ENCODE results near the gene MAP7.
A peak's percentile ranks its signal among the peaks of the same experiment; 100 is the strongest.

The MAP7 gene

DNA sequence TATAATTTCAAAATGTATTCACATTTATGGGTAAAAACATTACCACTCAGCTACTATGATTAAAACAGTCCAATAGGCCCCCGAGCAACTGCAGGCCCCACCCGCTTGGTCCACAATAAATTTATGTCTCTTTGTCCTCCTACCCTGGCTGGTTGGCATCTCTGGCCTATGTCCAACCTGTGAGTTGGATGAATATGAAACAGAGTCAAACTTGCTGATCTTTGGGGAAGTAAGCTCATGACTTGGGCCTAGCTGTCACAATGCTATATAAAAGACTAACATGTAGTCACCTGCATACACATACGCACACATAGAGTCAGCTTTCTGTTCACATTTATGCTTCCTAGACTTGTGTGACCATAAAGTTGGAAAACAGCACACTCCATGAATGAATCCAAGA lies 20.5 kb downstream of the MAP7 start:
- DNase-seq (ENCODE audit: low read depth in 3 of 3) = no peak

DNA sequence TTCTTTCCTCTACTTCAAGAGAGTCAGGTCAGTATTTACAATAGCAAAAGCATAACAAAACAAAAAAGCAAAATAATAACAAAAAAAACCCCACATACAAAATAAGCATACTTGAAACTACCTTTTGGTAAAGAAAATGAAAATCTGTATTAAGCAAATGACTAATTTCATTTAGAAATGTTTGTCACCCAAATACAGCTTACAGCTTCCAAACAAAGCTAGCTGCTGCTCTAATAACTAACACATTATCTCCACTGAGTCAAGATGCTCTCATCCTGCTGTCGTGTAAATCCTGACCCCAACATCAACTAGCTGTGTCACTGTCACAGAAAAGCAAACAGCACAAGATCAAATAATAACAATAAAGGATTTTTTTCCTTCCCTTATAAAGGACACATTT lies 21.7 kb downstream of the MAP7 start:
- no peak for DNase-seq (ENCODE audit: low read depth in 3 of 3)

DNA sequence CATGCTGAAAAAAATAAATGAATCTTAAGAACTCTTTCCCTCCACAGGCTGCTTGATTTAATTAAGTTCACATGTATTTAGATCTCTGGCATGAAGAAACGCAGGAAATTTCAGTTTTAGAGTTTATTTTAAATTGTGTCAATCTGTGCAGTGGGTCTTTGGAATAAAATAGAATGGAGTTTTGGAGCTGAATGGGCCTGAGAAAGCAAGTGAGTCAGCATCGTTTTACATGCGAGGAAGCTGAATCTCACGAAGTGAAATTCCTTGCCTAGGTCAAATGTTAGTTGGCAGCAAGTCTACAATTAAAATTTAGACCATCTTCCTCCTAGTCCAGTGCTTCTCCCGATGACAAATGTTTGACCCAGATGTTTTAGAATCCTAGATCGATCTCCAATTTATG lies 22.4 kb downstream of the MAP7 start:
- DNase-seq (ENCODE audit: low read depth in 3 of 3) = no peak

DNA sequence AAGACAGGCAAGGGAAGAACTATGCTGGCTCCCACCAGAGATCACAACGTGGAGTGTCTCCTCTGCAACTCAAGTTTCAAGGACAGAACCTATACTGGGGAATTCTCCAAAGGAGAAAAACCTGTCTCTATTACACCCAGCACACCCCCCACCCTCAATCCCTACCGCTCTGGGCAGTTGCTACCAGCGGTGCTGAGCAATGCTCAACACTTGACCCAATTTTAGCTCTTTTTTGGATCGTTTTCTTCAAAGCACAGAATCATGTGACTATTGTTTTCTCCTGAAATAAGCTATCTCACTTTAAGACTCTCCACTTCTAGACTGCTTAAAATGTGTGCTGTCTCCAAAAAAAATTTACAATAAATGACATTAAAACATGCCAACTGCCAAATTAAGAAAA lies 23.3 kb downstream of the MAP7 start:
- DNase-seq (ENCODE audit: low read depth in 3 of 3) = no peak

DNA sequence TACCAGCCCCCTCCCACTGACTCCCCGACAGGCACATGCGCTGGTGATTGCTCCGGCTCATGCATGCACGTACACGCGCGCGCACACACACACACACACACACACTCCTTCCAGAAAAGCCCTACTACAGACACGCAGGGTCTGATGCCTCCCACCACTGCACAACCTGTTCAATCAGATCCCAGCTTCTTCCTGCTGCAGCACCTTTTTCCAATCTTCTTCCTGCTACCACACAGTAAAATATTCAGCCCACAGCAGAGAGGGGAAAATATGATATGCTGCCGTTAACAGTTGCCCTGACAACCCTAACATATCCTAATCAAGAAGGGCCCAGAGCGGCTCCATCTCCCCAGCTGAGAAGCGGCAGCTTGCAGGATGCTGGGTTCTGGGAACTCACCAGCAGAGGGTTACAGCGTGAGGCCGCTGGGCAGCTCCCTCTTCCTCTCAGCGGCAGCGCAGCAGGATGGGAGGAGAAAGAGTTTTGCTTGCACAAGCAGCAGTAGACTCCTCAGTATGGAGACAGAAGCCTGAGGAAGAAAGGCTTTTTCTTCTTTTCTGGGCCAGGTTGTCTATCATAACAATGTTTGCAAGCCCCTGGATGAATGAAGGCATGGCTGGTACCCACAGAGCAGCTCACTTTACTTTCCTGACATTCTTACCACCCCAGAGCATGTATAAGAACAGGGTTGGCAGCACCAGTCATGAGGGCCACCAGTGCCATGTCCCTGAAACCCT lies 23.9 kb downstream of the MAP7 start:
- DNase-seq (ENCODE audit: low read depth in 3 of 3) = peak in 2 of 3 experiments; percentile 4 to 33

DNA sequence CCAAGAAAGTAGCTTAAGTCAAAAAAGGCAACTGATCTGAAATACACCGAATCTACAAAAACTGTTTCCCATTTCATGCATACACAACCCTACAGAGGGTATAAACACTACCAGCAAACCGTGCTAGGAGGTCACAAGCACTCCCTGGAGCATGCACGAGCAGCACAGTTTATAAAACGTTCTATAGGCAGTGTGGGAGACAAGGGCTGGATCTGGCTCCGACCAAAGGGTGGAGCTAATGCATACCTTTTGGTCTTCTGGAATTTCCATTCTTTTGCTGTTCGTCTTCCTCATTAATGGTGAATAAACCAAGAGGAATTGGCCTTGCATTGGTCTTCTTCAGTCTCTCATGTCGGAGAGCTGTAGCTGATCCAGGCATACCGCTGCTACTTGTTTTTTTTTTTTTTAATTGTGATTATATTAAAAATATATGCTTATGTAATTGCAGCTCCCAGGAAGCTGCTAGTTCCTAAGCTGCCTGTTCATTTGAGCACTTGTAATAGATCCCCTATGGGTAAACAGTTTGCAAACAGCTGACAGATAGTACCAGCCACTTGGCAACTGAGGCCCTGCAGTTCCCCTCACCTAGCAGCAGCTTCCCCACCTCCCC lies 24.5 kb downstream of the MAP7 start:
- no peak for DNase-seq (ENCODE audit: low read depth in 3 of 3)

DNA sequence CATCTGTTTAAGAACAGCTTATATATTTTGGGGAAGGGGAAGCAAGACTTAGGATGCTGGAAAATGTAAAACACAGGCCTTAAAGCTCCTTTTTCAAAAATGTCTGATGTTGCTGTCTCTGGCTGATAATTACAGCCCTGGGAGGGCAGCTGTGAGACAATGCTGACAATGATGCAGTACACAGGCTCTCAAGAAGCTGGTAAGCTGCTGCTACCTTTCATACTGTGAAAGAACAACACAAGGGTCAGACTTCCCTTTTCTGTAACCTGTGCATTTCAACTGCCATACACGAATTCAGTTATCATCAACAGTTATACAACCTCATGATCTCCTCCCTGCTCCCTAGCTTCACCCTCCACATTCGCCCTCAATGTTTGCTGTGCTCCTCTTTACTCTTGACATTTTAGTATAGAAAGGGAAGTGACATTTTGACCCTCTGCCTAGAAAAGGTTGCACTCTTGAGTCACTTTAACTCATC lies 25.2 kb downstream of the MAP7 start:
- no peak for DNase-seq (ENCODE audit: low read depth in 3 of 3)

DNA sequence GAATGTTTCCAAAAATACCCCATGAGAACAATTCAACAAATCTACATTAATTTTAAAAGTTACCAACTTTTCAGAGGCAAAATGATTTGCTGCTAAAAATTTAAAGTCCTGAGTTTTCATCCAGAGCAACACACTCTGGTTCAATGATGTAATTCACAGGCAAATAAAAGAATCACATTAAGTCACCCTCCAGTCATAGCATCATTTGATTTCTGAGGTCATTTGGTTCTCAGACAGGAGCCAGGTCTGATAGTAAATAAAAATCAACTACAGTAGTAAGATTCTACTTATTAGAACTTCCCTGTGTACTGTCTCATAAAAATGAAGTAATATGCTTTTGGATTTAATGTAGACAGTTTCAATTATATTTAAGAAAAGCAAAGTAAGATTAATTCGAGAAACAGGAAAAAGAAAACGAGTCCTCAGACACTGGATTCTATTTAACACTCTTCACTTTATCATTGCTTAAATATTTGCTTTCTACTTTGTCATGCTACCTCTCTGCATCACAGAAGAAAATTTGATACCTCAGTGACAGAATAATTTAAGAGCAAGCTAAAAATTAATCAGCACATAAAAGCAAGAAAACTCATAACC lies 25.8 kb downstream of the MAP7 start:
- no peak for DNase-seq (ENCODE audit: low read depth in 3 of 3)

DNA sequence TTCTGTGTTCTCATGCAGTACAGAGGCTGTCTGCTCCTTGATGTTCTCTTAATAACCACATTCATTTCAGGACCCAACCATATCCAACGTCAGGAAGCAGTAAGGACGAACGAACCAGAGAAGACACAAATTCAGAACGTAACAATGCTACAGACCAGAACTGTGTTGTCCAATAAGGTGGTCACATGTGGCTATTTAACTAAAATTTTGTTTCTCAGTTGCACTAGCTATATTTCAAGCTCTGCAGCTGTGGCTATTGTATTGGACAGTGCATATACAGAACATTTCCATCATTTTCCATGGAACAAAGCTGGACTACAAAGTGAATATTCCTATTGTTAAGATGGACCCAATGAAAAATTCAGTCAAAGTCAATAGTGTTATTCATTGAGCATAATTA lies 27.0 kb downstream of the MAP7 start:
- DNase-seq (ENCODE audit: low read depth in 3 of 3) = no peak

DNA sequence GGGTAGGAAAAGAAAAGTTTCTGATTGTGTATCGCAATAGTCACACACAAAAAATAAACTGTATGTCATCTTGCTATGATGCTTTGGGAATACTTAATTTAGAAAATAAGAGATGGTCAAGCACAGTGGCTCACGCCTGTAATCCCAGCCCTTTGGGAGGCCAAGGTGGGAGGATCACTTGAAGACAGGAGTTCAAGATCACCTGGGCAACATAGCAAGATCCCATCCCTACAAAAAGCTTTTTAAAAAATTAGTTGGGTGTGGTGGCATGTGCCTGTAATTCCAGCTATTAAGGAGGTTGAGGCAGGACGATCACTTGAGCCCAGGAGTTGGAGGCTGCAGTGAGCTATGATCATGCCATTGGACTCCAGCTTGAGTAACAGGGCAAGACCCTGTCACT lies 27.6 kb downstream of the MAP7 start:
- no peak for DNase-seq (ENCODE audit: low read depth in 3 of 3)

DNA sequence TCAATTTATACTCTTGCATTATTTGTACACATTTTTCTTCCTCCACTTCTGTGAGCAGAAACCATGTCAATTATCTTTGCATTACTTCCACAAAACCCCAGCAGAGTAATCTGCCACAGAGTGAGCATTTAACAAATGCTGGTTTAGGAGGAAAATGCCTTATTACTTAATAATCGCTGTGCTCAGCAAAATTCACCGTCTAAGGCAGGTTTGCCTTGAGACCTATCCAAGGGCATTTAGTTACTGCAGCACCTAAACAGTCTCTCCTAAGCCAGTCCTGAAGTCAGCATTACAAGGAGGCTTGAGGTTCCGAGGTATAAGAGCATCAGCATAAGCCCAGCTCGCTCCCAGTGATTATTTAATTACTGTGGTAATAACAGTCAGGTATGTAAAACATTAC lies 28.3 kb downstream of the MAP7 start:
- DNase-seq (ENCODE audit: low read depth in 3 of 3) = no peak

DNA sequence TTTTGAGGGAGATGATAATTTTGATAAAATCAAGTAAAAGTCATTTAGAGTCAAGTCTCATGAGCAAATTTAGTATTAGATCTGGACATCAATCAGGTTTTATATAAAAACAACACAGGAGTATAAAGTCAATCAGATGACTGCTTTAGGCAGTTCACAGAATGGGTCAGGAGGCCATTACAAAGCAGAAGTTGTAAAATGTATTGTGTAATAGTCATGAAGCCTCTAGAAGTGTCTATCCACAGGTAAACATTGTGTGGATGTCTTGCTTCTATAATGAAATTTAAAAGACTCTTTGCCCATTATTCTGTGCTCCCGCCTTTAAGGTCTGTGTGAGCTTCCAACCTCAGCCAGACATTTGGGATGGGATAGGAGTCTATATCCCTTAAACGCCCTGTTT lies 28.8 kb downstream of the MAP7 start:
- DNase-seq (ENCODE audit: low read depth in 3 of 3) = no peak

DNA sequence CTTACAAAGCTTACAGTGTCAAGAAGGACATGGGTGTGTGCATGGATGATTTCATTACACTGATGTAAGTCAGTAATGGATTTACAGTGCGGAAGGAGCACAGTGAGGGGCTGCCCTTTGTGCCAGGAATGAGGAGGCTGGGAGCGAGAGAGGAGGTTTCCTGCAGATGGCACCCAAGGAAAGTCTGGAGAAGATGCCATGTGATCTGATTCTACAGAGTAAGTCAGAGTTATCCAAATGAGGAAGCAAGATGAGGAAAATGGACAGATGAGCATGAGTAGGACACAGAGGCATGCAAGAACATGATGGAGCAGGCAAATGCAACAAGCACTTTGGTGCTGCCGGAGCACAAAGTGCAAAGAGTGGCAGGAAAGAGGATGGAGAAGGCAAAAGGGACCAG lies 29.7 kb downstream of the MAP7 start:
- no peak for DNase-seq (ENCODE audit: low read depth in 3 of 3)

DNA sequence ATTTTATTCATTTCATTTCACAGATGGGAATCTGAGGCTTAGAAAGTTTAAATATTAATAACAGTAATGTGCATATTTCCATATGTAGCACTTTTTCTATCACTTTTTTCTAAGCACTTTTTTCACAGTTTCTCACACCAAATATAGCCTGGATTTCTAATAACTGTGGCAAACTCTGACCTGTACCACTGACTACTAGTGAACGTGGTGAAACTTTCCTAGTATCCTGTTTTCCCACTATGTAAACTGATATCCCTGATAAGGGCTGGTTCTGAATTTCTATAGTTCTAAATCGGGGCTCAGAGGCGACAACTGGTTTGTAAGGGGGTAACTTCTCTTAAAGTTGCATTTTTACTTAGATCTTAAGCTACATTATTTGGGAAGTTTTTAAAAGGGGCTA lies 32.6 kb downstream of the MAP7 start:
- no peak for DNase-seq (ENCODE audit: low read depth in 3 of 3)

DNA sequence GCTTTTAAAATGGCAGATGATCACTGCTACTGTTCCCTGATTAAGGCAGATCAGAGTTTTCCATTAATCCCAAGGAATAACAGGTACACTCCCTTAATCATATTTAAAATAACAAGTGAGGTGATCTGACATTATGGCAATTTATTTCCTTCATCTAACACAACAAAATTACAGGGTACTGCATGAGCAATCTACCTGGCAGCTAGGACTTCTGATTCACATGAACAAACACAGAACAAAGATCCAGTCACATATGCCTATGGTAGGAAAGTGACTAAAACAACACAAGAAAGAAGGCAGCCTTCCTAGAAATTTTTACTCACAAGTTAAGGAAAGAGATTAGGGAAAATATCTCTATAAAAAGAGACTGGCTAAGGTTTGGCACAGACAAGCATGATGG lies 33.2 kb downstream of the MAP7 start:
- DNase-seq (ENCODE audit: low read depth in 3 of 3) = no peak

DNA sequence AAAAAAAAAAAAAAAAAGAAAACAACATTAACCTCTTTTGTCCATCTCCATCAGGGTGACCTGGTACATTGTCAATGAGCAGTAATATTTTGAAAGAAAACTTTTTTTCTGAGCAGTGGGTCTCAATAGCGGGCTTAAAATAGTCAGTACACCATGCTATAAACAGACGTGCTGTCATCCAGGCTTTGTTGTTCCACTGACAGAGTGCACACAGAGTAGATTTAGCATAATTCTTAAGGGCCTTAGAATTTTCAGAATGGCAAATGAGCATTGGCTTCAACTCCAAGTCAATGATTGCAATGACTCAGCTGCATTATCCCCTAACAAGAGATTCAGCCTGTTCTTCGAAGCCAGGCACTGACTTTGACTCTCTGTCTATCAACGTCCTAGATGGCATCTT lies 35.6 kb downstream of the MAP7 start:
- no peak for DNase-seq (ENCODE audit: low read depth in 3 of 3)

DNA sequence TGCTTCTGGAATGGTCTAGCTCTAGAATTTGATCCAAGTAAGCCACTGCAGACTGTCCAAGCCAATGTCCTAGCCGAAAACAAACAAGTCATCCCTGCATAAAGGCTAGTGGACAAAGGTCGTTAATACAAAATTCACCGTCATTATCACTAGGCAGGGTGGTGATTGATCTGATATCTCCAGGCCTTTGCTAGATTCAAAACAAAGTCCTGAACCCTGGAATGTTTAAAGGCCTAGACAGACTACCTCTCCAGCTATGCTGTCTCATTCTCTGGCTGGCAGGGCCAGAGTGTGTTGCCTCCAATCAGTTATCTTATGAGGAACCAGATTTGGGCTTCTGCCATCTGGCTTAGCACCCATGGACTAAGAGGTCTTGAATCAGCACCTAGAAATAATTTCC lies 38.3 kb downstream of the MAP7 start:
- no peak for DNase-seq (ENCODE audit: low read depth in 3 of 3)

DNA sequence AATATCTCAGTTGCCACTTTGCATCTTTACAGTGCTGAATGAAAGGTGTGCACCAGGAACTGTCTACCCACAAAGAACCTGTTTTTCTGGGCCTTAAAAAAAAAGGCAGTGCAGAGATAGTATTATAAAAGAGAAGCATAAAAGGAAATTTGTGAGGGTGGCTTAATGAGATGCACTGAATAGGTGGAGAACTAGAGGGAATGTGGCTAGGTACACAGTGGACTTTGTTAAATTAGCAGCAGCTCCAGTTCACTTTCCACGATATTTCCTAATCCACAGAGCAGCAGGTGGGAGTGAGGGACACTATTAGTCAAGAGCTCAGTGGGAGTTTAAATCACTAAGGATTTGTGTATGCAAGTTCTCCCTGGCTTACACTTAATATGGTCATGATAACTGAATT lies 38.8 kb downstream of the MAP7 start:
- no peak for DNase-seq (ENCODE audit: low read depth in 3 of 3)

DNA sequence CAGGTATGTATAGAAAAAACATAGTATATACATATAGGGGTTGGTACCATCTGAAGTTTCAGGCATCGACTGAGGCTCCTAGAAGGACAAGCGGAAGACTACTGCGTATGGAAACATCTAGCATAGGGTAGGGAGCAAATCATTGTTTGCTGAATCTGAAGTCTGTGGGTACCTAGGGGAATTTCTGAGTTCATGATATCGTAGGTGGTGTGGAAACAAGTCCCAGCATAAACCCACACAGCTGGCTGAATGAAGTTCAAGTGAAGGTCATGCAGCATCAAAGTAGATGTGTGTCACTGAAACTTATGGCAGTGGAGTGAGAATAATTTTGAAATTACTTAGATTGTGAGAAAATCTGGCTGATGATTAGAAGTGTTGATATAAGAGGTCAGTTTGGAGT lies 39.4 kb downstream of the MAP7 start:
- peak in 1 of 3 experiments; percentile 13 for DNase-seq (ENCODE audit: low read depth in 3 of 3)

DNA sequence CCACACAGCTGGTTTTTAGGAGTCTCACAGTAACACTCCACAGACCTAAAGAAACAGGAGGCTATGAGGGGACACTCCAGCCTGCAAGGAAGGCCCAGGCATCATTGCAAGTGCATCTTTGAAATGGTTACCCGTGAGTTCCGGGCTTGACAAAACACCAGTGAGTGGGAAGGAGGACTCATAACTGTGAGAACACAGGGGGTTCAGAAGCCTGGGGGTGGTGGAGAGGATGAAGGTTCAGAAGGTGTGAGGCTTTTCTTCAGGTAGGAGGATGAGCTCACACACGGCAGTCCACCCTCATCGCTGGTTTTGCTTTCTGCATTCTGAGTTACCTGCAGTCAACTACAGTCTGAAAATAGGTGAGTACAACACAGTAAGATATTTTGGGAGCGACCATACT lies 39.9 kb downstream of the MAP7 start:
- peak in 1 of 3 experiments; percentile 21 for DNase-seq (ENCODE audit: low read depth in 3 of 3)

DNA sequence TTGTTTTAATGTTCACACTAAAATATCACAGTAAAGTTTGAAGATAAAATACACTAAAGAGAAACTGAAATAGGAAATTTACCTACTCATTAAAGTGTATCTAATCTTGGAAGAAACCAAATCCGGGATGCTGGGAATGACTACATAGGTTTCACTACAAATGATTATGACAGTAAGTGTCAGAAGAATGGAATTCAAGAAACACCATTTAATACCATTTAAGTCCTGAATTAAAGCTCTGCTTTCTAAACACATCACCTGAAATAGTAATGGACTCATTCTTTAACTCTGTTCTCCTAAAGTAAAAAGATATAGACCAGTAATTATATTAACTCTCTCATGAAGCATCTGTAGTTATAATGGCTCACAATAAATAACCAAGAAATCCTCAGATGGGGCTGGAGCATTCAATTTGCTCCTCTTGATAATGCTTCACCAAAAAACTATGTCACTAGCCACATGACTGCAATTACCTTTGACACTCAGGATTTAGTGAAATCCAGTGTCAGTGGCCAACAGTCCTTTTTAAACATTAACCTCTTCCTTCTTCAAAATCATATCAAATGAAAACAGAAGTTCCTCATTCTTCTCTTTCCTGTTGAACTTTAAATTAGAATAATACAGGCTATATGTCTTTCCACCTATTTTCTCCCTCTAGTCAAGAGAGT lies 41.4 kb downstream of the MAP7 start:
- no peak for DNase-seq (ENCODE audit: low read depth in 3 of 3)

DNA sequence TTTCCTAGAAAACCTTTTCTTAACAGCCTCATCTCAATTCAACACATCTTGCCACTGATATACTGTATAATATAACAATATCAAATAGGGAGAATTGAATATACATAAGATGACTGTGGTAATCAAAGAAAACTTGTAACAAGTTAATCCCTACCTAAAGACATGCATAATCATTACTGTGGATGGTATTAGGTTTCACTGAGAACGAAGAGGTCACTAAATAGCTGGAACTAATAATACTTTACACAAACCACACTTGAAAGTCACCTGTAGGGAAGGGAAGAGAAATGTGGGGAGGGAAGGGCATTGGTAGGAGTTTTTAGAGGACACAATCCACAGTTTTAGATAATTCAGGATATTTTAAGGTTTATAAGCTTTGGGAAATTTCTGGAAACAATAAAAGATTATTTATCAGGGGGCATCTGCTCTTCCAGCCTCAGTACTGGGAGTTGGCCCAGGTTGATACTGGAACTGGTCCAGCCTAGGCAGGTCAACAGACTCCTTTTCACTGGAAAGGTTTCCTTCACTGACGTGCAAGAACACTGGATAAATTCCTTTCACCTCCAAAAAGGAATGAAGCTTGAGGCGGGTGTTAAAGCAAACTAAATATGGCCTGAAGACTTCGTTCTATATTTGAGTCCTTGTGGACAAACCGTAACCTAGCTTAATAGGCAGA lies 44.0 kb downstream of the MAP7 start:
- no peak for DNase-seq (ENCODE audit: low read depth in 3 of 3)
